Thoracic aorta (tissue), 2 donors: ENCODE results near the gene KAT6B. TPM values are rescaled to one million over a fixed set of nuclear protein-coding genes. Genes with fewer than 3 reads are reported as not detected.
A peak's percentile ranks its signal among the peaks of the same experiment; 100 is the strongest.

Source experiments
- ATAC-seq: fragments of 150-250 bp; one replicate; pipeline ENCODE4 v1.8.0; 2017; ENCODE audit warnings: low read depth; ENCODE audit not compliant: insufficient number of reproducible peaks, low FRiP score
- DNase-seq: peaks from one replicate; pipeline ENCODE4 v3.0.0-alpha.2; 2020; ENCODE audit warnings: low spot score
- H3K27ac ChIP-seq, 2 donors: fragments of 200-600 bp; sonication (generic); 1 replicate in 1 of 2; 2 replicates in 1 of 2; pipeline ENCODE4 v1.5.1; 2016; ENCODE audit warnings: mild to moderate bottlenecking in 2 of 2, moderate library complexity in 2 of 2
- H3K27me3 ChIP-seq: fragments of 200-600 bp; sonication (generic); replicated peaks from 2 replicates; pipeline ENCODE4 v1.6.0; 2016; ENCODE audit warnings: mild to moderate bottlenecking; ENCODE audit not compliant: insufficient read depth
- H3K36me3 ChIP-seq: fragments of 200-600 bp; sonication (generic); one replicate; pipeline ENCODE4 v1.5.1; 2016
- H3K4me1 ChIP-seq, 2 donors: fragments of 200-600 bp; sonication (generic); 1 replicate in 1 of 2; 2 replicates in 1 of 2; pipeline versions ENCODE4 v1.5.1 to v1.6.0; 2016; ENCODE audit warnings: low read depth in 2 of 2, mild to moderate bottlenecking in 1 of 2; ENCODE audit not compliant: control insufficient read depth in 1 of 2
- H3K4me3 ChIP-seq: fragments of 200-600 bp; sonication (generic); 2 replicates; pipeline ENCODE4 v1.5.1; 2016; ENCODE audit warnings: mild to moderate bottlenecking
- H3K9me3 ChIP-seq: fragments of 200-600 bp; sonication (generic); 2 replicates; pipeline ENCODE4 v1.5.1; 2016
- total RNA-seq, 2 donors: library from RNA; depleted of rRNA; stranded (reverse); fragments of >200 nt; gene quantifications; one replicate each; pipeline versions ENCODE4 v1.1.0 to v1.2.3, GENCODE V29; 2016
- TF ChIP-seq, protein P1 (sequence below): fragments of 200-600 bp; sonication (generic); IDR thresholded peaks from one replicate; pipeline ENCODE4 v1.5.1; 2019; ENCODE audit warnings: antibody characterized with exemption

KAT6B gene
- total RNA-seq, 2 donors from 2014 or later: 38.4 to 46.9 TPM

DNA sequence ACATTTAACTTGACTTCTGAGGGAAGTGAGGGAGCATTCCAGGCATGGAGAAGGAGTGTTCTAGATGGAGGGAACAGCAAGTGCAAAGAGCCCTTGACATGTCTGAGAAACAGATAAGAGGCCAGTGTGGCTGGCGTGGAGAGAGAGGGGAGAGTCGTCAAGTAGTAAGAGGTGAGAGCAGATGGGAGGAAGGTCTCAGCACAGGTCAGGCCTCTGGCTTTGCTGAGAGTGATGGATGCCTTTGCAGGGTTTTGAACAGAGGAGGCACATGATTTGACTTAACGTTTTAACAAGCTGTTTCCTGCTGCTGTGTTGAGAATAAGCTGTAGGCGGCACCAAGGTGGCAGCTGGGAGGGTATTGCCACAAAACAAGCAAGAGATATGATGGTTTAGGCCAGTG is 97.2 kb downstream of the KAT6B start:
- TF ChIP-seq, protein P1, sequence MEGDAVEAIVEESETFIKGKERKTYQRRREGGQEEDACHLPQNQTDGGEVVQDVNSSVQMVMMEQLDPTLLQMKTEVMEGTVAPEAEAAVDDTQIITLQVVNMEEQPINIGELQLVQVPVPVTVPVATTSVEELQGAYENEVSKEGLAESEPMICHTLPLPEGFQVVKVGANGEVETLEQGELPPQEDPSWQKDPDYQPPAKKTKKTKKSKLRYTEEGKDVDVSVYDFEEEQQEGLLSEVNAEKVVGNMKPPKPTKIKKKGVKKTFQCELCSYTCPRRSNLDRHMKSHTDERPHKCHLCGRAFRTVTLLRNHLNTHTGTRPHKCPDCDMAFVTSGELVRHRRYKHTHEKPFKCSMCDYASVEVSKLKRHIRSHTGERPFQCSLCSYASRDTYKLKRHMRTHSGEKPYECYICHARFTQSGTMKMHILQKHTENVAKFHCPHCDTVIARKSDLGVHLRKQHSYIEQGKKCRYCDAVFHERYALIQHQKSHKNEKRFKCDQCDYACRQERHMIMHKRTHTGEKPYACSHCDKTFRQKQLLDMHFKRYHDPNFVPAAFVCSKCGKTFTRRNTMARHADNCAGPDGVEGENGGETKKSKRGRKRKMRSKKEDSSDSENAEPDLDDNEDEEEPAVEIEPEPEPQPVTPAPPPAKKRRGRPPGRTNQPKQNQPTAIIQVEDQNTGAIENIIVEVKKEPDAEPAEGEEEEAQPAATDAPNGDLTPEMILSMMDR: no peak
- no peak for ATAC-seq
- H3K27ac ChIP-seq: peak overlapping the region; percentile 65 to 75

DNA sequence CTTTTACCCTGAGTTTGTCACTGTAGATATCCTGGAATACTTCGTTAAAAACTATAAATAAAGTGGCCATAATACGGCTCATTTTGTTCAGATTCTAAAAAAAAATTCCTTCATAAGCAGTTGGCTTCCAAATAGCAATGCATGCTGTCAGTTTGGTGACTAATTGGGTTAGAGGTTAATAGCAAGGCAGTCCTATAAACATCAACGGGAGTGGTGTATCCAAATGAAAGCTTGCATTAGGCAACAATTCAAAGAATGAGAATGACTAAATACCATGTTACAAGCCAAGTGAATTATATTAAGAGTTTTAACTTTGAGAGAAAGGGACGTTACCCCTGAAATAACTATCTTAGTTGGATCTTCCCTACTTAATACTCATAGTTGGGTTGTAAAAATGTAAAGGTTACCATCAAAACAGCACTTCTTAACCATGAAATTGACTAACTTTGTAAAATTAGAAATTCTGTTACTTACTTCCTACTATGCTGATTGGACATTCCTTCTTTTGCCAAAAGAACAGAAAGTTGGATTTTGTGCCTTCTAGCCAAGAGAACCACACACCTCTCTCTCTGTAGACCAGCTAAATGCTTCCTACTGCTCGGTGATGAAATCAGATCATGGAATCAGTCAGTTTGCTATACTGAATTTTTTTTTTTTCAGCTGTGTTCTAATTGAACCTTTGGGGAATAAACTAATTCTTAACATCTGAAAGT is 98.0 kb downstream of the KAT6B start:
- Histone ChIP-seq H3K36me3 (no peaks in the 10 kb centered on the region), H3K4me1 (peaks cover 49 to 66% of the 10 kb centered on the region in 2 donors), H3K27ac (peak overlapping the region; percentile 65 to 75), H3K27me3 (no peaks in the 10 kb centered on the region), H3K9me3 (peaks cover 4% of the 10 kb centered on the region), H3K4me3 (peak overlapping the region; percentile 56)
- ATAC-seq (peak; percentile 66), DNase-seq (no peak)
- TF ChIP-seq, protein P1: no peak

More for the DNA sequence above, 97.2 kb downstream of the KAT6B start:
- Histone ChIP-seq H3K4me3 (peak overlapping the region; percentile 56), H3K9me3 (peaks cover 5% of the 10 kb centered on the region), H3K4me1 (peaks cover 42 to 57% of the 10 kb centered on the region in 2 donors), H3K36me3 (no peaks in the 10 kb centered on the region), H3K27me3 (no peaks in the 10 kb centered on the region)
- no peak for DNase-seq

DNA sequence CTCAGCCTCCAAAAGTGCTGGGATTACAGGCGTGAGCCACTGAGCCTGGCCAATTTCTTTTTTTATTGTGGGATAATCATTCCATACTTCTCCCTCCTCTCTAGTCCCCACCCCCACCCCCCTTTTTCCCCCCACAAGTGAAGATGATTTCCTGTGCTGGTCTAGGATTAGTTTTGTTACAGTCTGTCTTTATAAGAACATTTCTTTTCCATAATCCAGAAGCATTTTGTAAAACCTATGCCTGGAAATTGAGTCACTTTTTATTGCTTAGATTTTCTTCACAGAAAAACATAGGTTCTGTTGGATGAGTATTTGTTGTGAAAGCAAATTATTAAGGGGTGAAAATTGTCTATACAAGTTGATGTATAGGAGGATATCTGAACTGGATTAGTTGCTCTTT is 98.9 kb downstream of the KAT6B start:
- no peaks in the 10 kb centered on the region for H3K9me3 ChIP-seq
- TF ChIP-seq, protein P1: no peak
- H3K4me1 ChIP-seq: peaks cover 57 to 73% of the 10 kb centered on the region in 2 donors
- no peaks in the 10 kb centered on the region for H3K27me3 ChIP-seq
- no peak overlapping the region for H3K4me3 ChIP-seq
- H3K27ac ChIP-seq: peak overlapping the region; percentile 65 to 75
- ATAC-seq: no peak
- DNase-seq: no peak
- no peaks in the 10 kb centered on the region for H3K36me3 ChIP-seq

DNA sequence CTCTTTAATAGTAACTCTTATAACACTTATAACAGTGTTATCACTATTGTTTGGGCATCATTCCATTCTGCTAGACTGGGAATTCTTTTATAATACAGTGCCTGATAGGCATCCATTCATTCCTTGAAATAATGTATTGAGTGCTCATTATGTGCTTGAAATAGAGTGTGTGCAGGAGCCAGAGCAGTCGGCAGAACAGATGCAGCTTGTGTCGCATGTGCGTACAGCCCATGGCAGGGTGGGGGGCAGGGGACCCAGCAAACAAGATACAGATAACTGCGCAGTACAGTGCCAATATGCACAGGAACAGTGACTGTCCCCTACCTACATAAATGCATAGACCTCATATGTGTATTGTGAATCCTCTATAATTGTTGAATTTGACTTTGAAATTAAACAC is 99.3 kb downstream of the KAT6B start:
- TF ChIP-seq, protein P1: no peak
- Histone ChIP-seq H3K27ac (peak overlapping the region in 1 of 2 donors; percentile 75), H3K27me3 (no peaks in the 10 kb centered on the region), H3K4me3 (no peak overlapping the region), H3K36me3 (no peaks in the 10 kb centered on the region), H3K4me1 (peaks cover 59 to 73% of the 10 kb centered on the region in 2 donors), H3K9me3 (no peaks in the 10 kb centered on the region)
- DNase-seq (no peak), ATAC-seq (no peak)

DNA sequence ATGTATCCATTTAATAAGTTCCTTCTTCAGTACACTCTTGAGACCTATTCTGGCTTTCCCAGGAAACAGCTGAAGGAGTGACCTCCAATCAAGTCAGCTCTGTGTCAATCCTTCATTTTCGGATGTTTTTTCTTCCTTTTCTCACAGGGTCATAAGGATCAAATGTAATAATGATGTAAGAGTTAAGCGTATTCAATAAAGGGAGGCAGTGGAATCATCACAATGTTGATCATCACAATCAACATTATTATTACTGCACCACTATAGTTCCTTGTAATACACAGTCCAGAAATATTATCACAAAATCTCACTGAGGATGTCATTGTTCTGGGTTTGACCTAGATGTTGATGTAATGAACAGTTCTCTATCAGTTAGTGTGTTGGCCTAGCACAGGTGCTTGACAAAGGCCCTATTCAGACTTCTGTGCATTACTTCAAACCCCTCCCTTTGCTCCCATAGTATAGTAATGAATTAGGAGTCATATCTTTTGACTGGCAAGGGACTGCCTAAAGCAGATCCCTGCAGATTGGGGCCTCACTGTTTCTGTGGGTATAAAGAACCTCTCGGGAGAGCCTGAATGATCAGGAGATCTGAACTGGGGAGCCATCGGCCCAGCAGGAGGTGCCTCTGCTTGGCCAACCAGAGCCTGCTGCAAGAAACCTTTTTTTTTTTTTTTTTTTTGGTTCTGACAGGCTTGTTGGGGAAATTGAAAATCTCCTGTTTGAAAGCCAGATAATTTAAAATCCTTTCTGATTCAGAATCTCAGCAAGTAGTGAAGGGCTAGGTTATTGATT is 100.6 kb downstream of the KAT6B start:
- Histone ChIP-seq H3K4me3 (no peak overlapping the region), H3K9me3 (no peaks in the 10 kb centered on the region), H3K27me3 (no peaks in the 10 kb centered on the region), H3K36me3 (no peaks in the 10 kb centered on the region), H3K27ac (peak overlapping the region in 1 of 2 donors; percentile 46), H3K4me1 (peaks cover 62 to 74% of the 10 kb centered on the region in 2 donors)
- no peak for DNase-seq
- TF ChIP-seq, protein P1: no peak
- no peak for ATAC-seq
